B cell (primary cell): Measurements from ENCODE around the gene HERC4. TPM values are rescaled to one million over a fixed set of nuclear protein-coding genes. Genes with fewer than 3 reads are reported as not detected.

Experiments
- ATAC-seq: fragments of 200-7000 bp; cut with Tn5 transposase; one replicate; pipeline ENCODE4 v1.10.0; 2021; ENCODE audit warnings: low read depth, mild to moderate bottlenecking, moderate number of reproducible peaks, moderate library complexity
- CTCF ChIA-PET: fragments of 350-600 bp; sonication (Branson Sonifier 250); formaldehyde crosslinking; loops from one replicate; lab custom pipeline; 2021; ENCODE audit warnings: antibody characterized with exemption, inconsistent platforms; lab: Charles Lee
- POLR2A ChIA-PET: fragments of 350-600 bp; sonication (Branson Sonifier 250); formaldehyde crosslinking; loops from one replicate; lab custom pipeline; 2021; ENCODE audit warnings: antibody characterized with exemption; lab: Charles Lee
- DNase-seq: peaks from one replicate; pipeline ENCODE4 v3.0.0; 2013
- H2AFZ ChIP-seq: 2 replicates; pipeline ENCODE4 v1.6.1; 2012; ENCODE audit warnings: mild to moderate bottlenecking, low read depth, low read length; ENCODE audit not compliant: insufficient read depth, poor library complexity, severe bottlenecking
- H3K27ac ChIP-seq, 2 donors: 1 replicate in 1 of 2; 2 replicates in 1 of 2; pipeline ENCODE4 v1.5.1; 2012 to 2013; ENCODE audit warnings: low read length in 2 of 2, mild to moderate bottlenecking in 2 of 2, moderate library complexity in 1 of 2
- H3K27me3 ChIP-seq, 4 experiments: fragments of 200-600 bp in 1 of 4; sonication (generic) in 1 of 4; replicated peaks in 1 of 4; 1 replicate in 2 of 4; 2 replicates in 2 of 4; pipeline versions ENCODE4 v1.6.1 to v1.7.0; 2013 to 2016; ENCODE audit warnings: low read length in 3 of 4, mild to moderate bottlenecking in 2 of 4, mixed read lengths in 1 of 4, moderate library complexity in 1 of 4; ENCODE audit not compliant: insufficient read depth in 4 of 4, control insufficient read depth in 3 of 4; ENCODE audit errors: control extremely low read depth in 1 of 4
- H3K36me3 ChIP-seq, 2 experiments: replicated peaks in 1 of 2; 1 replicate in 1 of 2; 2 replicates in 1 of 2; pipeline versions ENCODE4 v1.6.1 to v1.7.1; 2013; ENCODE audit warnings: low read length in 1 of 2; ENCODE audit not compliant: insufficient read depth in 2 of 2, control insufficient read depth in 1 of 2; ENCODE audit errors: control extremely low read depth in 1 of 2, extremely low read depth in 1 of 2
- H3K4me1 ChIP-seq, 2 donors: fragments of 200-600 bp in 1 of 2; sonication (generic) in 1 of 2; 1 replicate in 1 of 2; 2 replicates in 1 of 2; pipeline versions ENCODE4 v1.5.1 to v1.6.1; 2013 to 2017; ENCODE audit warnings: low read length in 2 of 2; ENCODE audit not compliant: control insufficient read depth in 2 of 2, insufficient read depth in 2 of 2
- H3K4me2 ChIP-seq: replicated peaks from 2 replicates; pipeline ENCODE3; 2012; ENCODE audit warnings: mild to moderate bottlenecking, low read depth, low read length; ENCODE audit not compliant: poor library complexity, severe bottlenecking
- H3K4me3 ChIP-seq, 5 experiments: fragments of 200-600 bp in 1 of 5; sonication (generic) in 1 of 5; 1 replicate in 3 of 5; 2 replicates in 2 of 5; pipeline versions ENCODE4 v1.5.1 to v1.7.0; 2011 to 2016; ENCODE audit warnings: low read length in 4 of 5, mild to moderate bottlenecking in 4 of 5, low read depth in 2 of 5, control low read depth in 1 of 5, moderate library complexity in 1 of 5; ENCODE audit not compliant: insufficient read depth in 1 of 5; ENCODE audit errors: control extremely low read depth in 1 of 5, extremely low read depth in 1 of 5
- H3K79me2 ChIP-seq: fragments of 200-600 bp; sonication (generic); one replicate; pipeline ENCODE4 v1.6.0; 2016; ENCODE audit warnings: low read length; ENCODE audit not compliant: control insufficient read depth, insufficient read depth
- H3K9ac ChIP-seq: fragments of 200-600 bp; sonication (generic); 2 replicates; pipeline ENCODE4 v1.6.1; 2017; ENCODE audit warnings: mild to moderate bottlenecking, low read length, moderate library complexity
- H3K9me3 ChIP-seq, 3 donors: one replicate each; pipeline versions ENCODE4 v1.6.1 to v1.7.1; 2013; ENCODE audit warnings: low read length in 2 of 3; ENCODE audit not compliant: control insufficient read depth in 2 of 3, insufficient read depth in 1 of 3; ENCODE audit errors: control extremely low read depth in 1 of 3
- H4K20me1 ChIP-seq: 2 replicates; pipeline ENCODE4 v1.6.0; 2012; ENCODE audit warnings: mild to moderate bottlenecking, low read length; ENCODE audit not compliant: insufficient read depth, control insufficient read depth, poor library complexity, severe bottlenecking
- H3K27ac Mint-ChIP-seq: one replicate; pipeline ENCODE4 v1.8.0; 2021; ENCODE audit warnings: mixed read lengths
- H3K27me3 Mint-ChIP-seq: one replicate; pipeline ENCODE4 v1.8.0; 2021; ENCODE audit warnings: mixed read lengths
- H3K4me1 Mint-ChIP-seq: one replicate; pipeline ENCODE4 v1.8.0; 2021; ENCODE audit warnings: mixed read lengths
- H3K4me3 Mint-ChIP-seq: one replicate; pipeline ENCODE4 v1.8.0; 2021; ENCODE audit warnings: mixed read lengths
- H3K9me3 Mint-ChIP-seq: one replicate; pipeline ENCODE4 v1.8.0; 2022; ENCODE audit warnings: mixed read lengths; ENCODE audit not compliant: insufficient read depth
- CTCF ChIP-seq: fragments of 200-600 bp; IDR thresholded peaks from one replicate; pipeline ENCODE4 v1.8.0; 2022; ENCODE audit warnings: antibody characterized with exemption, mild to moderate bottlenecking
- EZH2 ChIP-seq: IDR thresholded peaks from 2 replicates; pipeline ENCODE4 v1.6.1; 2012; ENCODE audit warnings: borderline replicate concordance, low read depth, mild to moderate bottlenecking, moderate library complexity, low read length; ENCODE audit not compliant: insufficient read depth, poor library complexity, severe bottlenecking
- WGBS: methylation state at CpG from one replicate; pipeline ENCODE4 v1.1.5; 2013; ENCODE audit warnings: missing lambda C conversion rate; ENCODE audit not compliant: insufficient coverage; 5-methylcytosine and 5-hydroxymethylcytosine counted together
- intact Hi-C: fragments of 100-400 bp; cut with micrococcal nuclease; formaldehyde crosslinking; loops from one replicate; pipeline ENCODE4 v1.10.0; 2022
- polyA plus RNA-seq: library from polyadenylated mRNA; depleted of rRNA; stranded (reverse); fragments of >200 nt; gene quantifications from 2 replicates; pipeline ENCODE4 v1.2.3, GENCODE V29; 2012
- total RNA-seq, 2 donors: library from RNA; stranded (reverse); fragments of 120-200 nt in 1 of 2; gene quantifications; 1 replicate in 1 of 2; 2 replicates in 1 of 2; pipeline versions ENCODE4 v1.2.3 to v1.2.4, GENCODE V29; 2013 to 2022

Gene HERC4
- total and polyA plus RNA-seq, 2 donors (not counting 1 experiment from before 2014, with no cell fraction given), result 18.2 to 118 TPM

- H3K4me2 ChIP-seq, result no peak overlapping the region
- no peak overlapping the region for H3K9ac ChIP-seq
- TF ChIP-seq CTCF (no peak), EZH2 (no peak)
- H3K27ac ChIP-seq, result no peak overlapping the region
- intact Hi-C loops, result no loop called here
- peaks cover under 1% of the 10 kb centered on the region for H4K20me1 ChIP-seq
- no peaks in the 10 kb centered on the region for H3K4me1 ChIP-seq
- no peak overlapping the region for H2AFZ ChIP-seq
- CTCF ChIA-PET, result interaction anchor here (1.2 kb wide), 1 partner anchor 62 kb away, joined by 3 read pairs; no protein-coding TSS in a partner anchor
- no peaks in the 10 kb centered on the region for H3K27me3 ChIP-seq
- no peaks in the 10 kb centered on the region for H3K9me3 ChIP-seq
- no peak for ATAC-seq
- H3K4me3 ChIP-seq, result no peak overlapping the region
- H3K27me3 Mint-ChIP-seq, result no peaks in the 10 kb centered on the region
- no CpG with 5 or more reads among the region's 2 CpGs for WGBS
- H3K9me3 Mint-ChIP-seq, result no peaks in the 10 kb centered on the region
- no peaks in the 10 kb centered on the region for H3K4me1 Mint-ChIP-seq
- no peak overlapping the region for H3K27ac Mint-ChIP-seq
- no peak for DNase-seq
- H3K79me2 ChIP-seq, result no peaks in the 10 kb centered on the region
- POLR2A ChIA-PET, result no interaction called here
- H3K4me3 Mint-ChIP-seq, result no peak overlapping the region
- H3K36me3 ChIP-seq, result peaks cover 9 to 42% of the 10 kb centered on the region in 2 experiments
Observed at GRCh38 chr10:67917169-67917568, 157.9 kb downstream of the HERC4 start.

DNA sequence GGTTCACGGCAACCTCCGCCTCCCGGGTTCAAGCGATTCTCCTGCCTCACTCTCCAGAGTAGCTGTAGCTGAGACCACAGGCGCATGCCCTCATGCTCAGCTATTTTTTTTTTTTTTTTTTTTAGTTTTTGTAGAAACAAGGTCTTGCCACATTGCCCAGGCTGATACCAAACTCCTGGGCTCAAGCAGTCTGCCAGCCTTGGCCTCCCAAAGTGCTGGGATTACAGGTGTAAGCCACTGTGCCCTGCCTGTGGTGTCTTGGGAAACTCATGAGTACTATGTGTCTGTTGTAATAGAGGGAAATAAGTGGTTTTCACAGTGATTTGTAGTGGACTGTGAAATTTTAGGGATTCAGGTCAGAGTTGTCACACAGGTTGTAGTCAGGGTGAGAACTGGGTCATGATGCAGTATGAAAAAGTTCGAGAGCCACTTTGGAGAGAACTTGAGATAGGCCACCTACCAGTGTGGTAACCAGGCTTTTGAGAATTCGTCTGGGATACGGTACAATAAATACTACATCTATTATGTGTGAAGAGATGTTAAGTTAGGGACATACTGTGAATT, 160.2 kb downstream of the HERC4 start:
- H3K4me1 Mint-ChIP-seq, result peaks cover 2% of the 10 kb centered on the region

More for the DNA sequence above, 160.2 kb downstream of the HERC4 start:
- DNase-seq (no peak), ATAC-seq (no peak)
- no peak overlapping the region for H2AFZ ChIP-seq
- no peak overlapping the region for H3K27ac ChIP-seq
- H3K4me1 ChIP-seq, result no peaks in the 10 kb centered on the region
- H3K9ac ChIP-seq, result no peak overlapping the region
- peak overlapping the region; percentile 34 for H3K27ac Mint-ChIP-seq
- no peaks in the 10 kb centered on the region for H3K27me3 Mint-ChIP-seq
- POLR2A ChIA-PET, result no interaction called here
- TF ChIP-seq EZH2, result no peak
- no peak for TF ChIP-seq CTCF
- intact Hi-C loops, result no loop called here
- H3K27me3 ChIP-seq, result no peaks in the 10 kb centered on the region
- CTCF ChIA-PET, result no interaction called here
- no peaks in the 10 kb centered on the region for H3K79me2 ChIP-seq
- H3K9me3 ChIP-seq, result no peaks in the 10 kb centered on the region
- peaks cover 4% of the 10 kb centered on the region for H4K20me1 ChIP-seq
- no peak overlapping the region for H3K4me3 Mint-ChIP-seq
- no peak overlapping the region for H3K4me2 ChIP-seq
- H3K36me3 ChIP-seq, result peaks cover 9 to 57% of the 10 kb centered on the region in 2 experiments
- 89% methylated on average over 1 of the region's 8 CpGs for WGBS
- H3K4me3 ChIP-seq, result no peak overlapping the region
- H3K9me3 Mint-ChIP-seq, result no peaks in the 10 kb centered on the region
